HepG2 (cell line): Measurements from ENCODE around the gene TMEM258. TPM values are rescaled to one million over a fixed set of nuclear protein-coding genes. Genes with fewer than 3 reads are reported as not detected.

Source experiments
- ATAC-seq: fragments of 200-7000 bp; cut with Tn5 transposase; 3 replicates; pipeline ENCODE4 v1.9.1; 2020; ENCODE audit warnings: mild to moderate bottlenecking, moderate library complexity
- BruUV-seq: library from RNA; stranded (reverse); fragments of 400-500 nt; replicated peaks from 2 replicates; lab custom pipeline; 2021; lab: Mats Ljungman, UMichigan
- CTCF ChIA-PET: fragments of 300-600 bp; formaldehyde crosslinking; extraction: SDS; loops from one replicate; lab custom pipeline; 2021; ENCODE audit warnings: low total read pairs, inconsistent platforms, low intra/inter-chr PET ratio; lab: Yijun Ruan, JAX
- POLR2A ChIA-PET: fragments of 350-600 bp; sonication (Branson Sonifier 250); formaldehyde crosslinking; loops from one replicate; lab custom pipeline; 2020; ENCODE audit warnings: antibody characterized with exemption, inconsistent platforms; lab: Yijun Ruan, JAX
- DNase-seq: peaks from one replicate; pipeline ENCODE4 v3.0.0-alpha.2; 2015; ENCODE audit warnings: low spot score
- FAIRE-seq: peaks from 3 replicates; lab custom pipeline; 2011; peaks lifted over from hg19 to GRCh38; lab: Jason Lieb, UNC
- H2AFZ ChIP-seq: one replicate; pipeline ENCODE4 v1.6.1; 2011; ENCODE audit warnings: low read length, inconsistent platforms
- H3K27ac ChIP-seq: fragments of 300-600 bp; 3 replicates; pipeline ENCODE4 v1.8.0; 2011; ENCODE audit warnings: mixed run types, mild to moderate bottlenecking, mixed read lengths, low read length, inconsistent platforms; ENCODE audit not compliant: insufficient read depth; ENCODE audit errors: extremely low read length
- H3K27me3 ChIP-seq, 2 experiments: fragments of 200-600 bp in 1 of 2; 2 replicates in 1 of 2; 3 replicates in 1 of 2; pipeline versions ENCODE4 v1.6.0 to v1.8.0; 2011; ENCODE audit warnings: low read length in 2 of 2, mild to moderate bottlenecking in 2 of 2, moderate library complexity in 2 of 2, inconsistent platforms in 1 of 2; ENCODE audit not compliant: insufficient read depth in 2 of 2, control insufficient read depth in 1 of 2
- H3K36me3 ChIP-seq, 2 experiments: fragments of 200-600 bp in 1 of 2; replicated peaks in 1 of 2; 2 replicates in 1 of 2; 3 replicates in 1 of 2; pipeline versions ENCODE4 v1.5.1 to v1.8.0; 2011; ENCODE audit warnings: low read length in 2 of 2, inconsistent platforms in 1 of 2; ENCODE audit not compliant: insufficient read depth in 2 of 2, control insufficient read depth in 1 of 2
- H3K4me1 ChIP-seq: 2 replicates; pipeline ENCODE4 v1.5.1; 2012; ENCODE audit warnings: low read length, inconsistent platforms; ENCODE audit not compliant: insufficient read depth
- H3K4me2 ChIP-seq: 2 replicates; pipeline ENCODE4 v1.6.0; 2011; ENCODE audit warnings: low read depth, low read length, inconsistent platforms
- H3K4me3 ChIP-seq, 3 experiments: fragments of 200-600 bp in 1 of 3; sonication (generic), shearing (Covaris generic) in 1 of 3; replicated peaks in 1 of 3; 2 replicates each; pipeline ENCODE4 v1.5.1; 2011 to 2016; ENCODE audit warnings: low read length in 3 of 3, inconsistent platforms in 2 of 3, low read depth in 2 of 3, mild to moderate bottlenecking in 2 of 3, control low read depth in 1 of 3, mixed read lengths in 1 of 3; ENCODE audit not compliant: insufficient read depth in 1 of 3
- H3K79me2 ChIP-seq: one replicate; pipeline ENCODE4 v1.6.1; 2011; ENCODE audit warnings: low read length, inconsistent platforms; ENCODE audit not compliant: insufficient read depth
- H3K9ac ChIP-seq: 2 replicates; pipeline ENCODE4 v1.6.0; 2011; ENCODE audit warnings: mild to moderate bottlenecking, low read depth, low read length, inconsistent platforms; ENCODE audit not compliant: insufficient read depth
- H3K9me3 ChIP-seq: 2 replicates; pipeline ENCODE4 v1.5.1; 2012; ENCODE audit warnings: mild to moderate bottlenecking, low read length
- H4K20me1 ChIP-seq: 2 replicates; pipeline ENCODE4 v1.6.0; 2011; ENCODE audit warnings: inconsistent platforms, mild to moderate bottlenecking, low read length, moderate library complexity; ENCODE audit not compliant: insufficient read depth
- AKAP8 ChIP-seq: sonication (generic); formaldehyde crosslinking; IDR thresholded peaks from 2 replicates; pipeline ENCODE4 v1.5.1; 2020; ENCODE audit warnings: mild to moderate bottlenecking, missing genetic modification reagents
- CHD4 ChIP-seq: fragments of 200-600 bp; sonication (generic); IDR thresholded peaks from 2 replicates; pipeline ENCODE4 v1.7.0; 2017; ENCODE audit warnings: mild to moderate bottlenecking, low read length, borderline replicate concordance
- FOXC1 ChIP-seq: sonication (generic); formaldehyde crosslinking; IDR thresholded peaks from 2 replicates; pipeline ENCODE4 v1.8.0; 2022; ENCODE audit warnings: mild to moderate bottlenecking, missing genetic modification reagents, borderline replicate concordance
- HNF1B ChIP-seq: sonication (generic); formaldehyde crosslinking; IDR thresholded peaks from 2 replicates; pipeline ENCODE4 v1.5.1; 2020; ENCODE audit warnings: mild to moderate bottlenecking, moderate library complexity, missing genetic modification reagents
- KLF16 ChIP-seq, 2 experiments: sonication (generic) in 1 of 2; formaldehyde crosslinking in 1 of 2; IDR thresholded peaks; 2 replicates each; pipeline versions ENCODE4 v1.6.1 to v1.8.0; 2016 to 2023; ENCODE audit warnings: missing genetic modification reagents in 2 of 2, missing compliant biosample characterization in 1 of 2
- ZBTB20 ChIP-seq: sonication (generic); formaldehyde crosslinking; IDR thresholded peaks from 2 replicates; pipeline ENCODE4 v1.8.1; 2023; ENCODE audit warnings: missing genetic modification reagents, low read depth, mild to moderate bottlenecking, borderline replicate concordance
- ZKSCAN1 ChIP-seq: fragments of 150-350 bp; IDR thresholded peaks from 2 replicates; pipeline ENCODE4 v1.6.1; 2014; ENCODE audit warnings: low read length
- ZNF160 ChIP-seq: sonication (generic); formaldehyde crosslinking; IDR thresholded peaks from 2 replicates; pipeline ENCODE4 v1.8.0; 2022; ENCODE audit warnings: mild to moderate bottlenecking, inconsistent platforms, missing genetic modification reagents
- ZNF256 ChIP-seq: sonication (generic); formaldehyde crosslinking; conservative IDR thresholded peaks from 2 replicates; pipeline ENCODE4 v1.4.0; 2020; ENCODE audit warnings: missing genetic modification reagents
- ZNF282 ChIP-seq: fragments of 450-650 bp; IDR thresholded peaks from 2 replicates; pipeline ENCODE4 v1.6.1; 2018; ENCODE audit not compliant: partially characterized antibody
- ZNF430 ChIP-seq: sonication (generic); formaldehyde crosslinking; IDR thresholded peaks from 2 replicates; pipeline ENCODE4 v1.9.0; 2021; ENCODE audit warnings: mild to moderate bottlenecking, missing genetic modification reagents
- ZNF44 ChIP-seq: sonication (generic); formaldehyde crosslinking; IDR thresholded peaks from 2 replicates; pipeline ENCODE4 v1.5.1; 2020; ENCODE audit warnings: mild to moderate bottlenecking, missing genetic modification reagents
- ZNF484 ChIP-seq: sonication (generic); formaldehyde crosslinking; IDR thresholded peaks from 2 replicates; pipeline ENCODE4 v1.5.1; 2020; ENCODE audit warnings: mild to moderate bottlenecking, low read depth, missing genetic modification reagents, borderline replicate concordance
- ZNF605 ChIP-seq: sonication (generic); formaldehyde crosslinking; IDR thresholded peaks from 2 replicates; pipeline ENCODE4 v1.8.0; 2022; ENCODE audit warnings: mild to moderate bottlenecking, missing genetic modification reagents
- ZNF746 ChIP-seq: sonication (generic); formaldehyde crosslinking; IDR thresholded peaks from 2 replicates; pipeline ENCODE4 v1.8.0; 2022; ENCODE audit warnings: mild to moderate bottlenecking, missing genetic modification reagents
- ZNF878 ChIP-seq: sonication (generic); formaldehyde crosslinking; IDR thresholded peaks from 2 replicates; pipeline ENCODE4 v1.8.1; 2023; ENCODE audit warnings: mild to moderate bottlenecking, missing genetic modification reagents, moderate library complexity
- WGBS: methylation state at CpG from one replicate; pipeline ENCODE4 v1.1.6; 2017; ENCODE audit warnings: low lambda C conversion rate; 5-methylcytosine and 5-hydroxymethylcytosine counted together
- in situ Hi-C: cut with HindIII; loops from 2 replicates; pipeline ENCODE4 v1.10.0; 2017; ENCODE audit warnings: low pct_unique_long_range_greater_than_20kb; ENCODE audit not compliant: extremely low pct_ligation_motif_present
- intact Hi-C: fragments of 100-400 bp; cut with micrococcal nuclease; formaldehyde crosslinking; loops from one replicate; pipeline ENCODE4 v1.10.0; 2022; ENCODE audit not compliant: unreplicated experiment
- polyA plus RNA-seq, 8 experiments: library from polyadenylated mRNA; depleted of rRNA in 3 of 8; stranded (reverse) in 7 of 8; unstranded in 1 of 8; fragments of >200 nt; fragmentation: Illumina TruSeq in 4 of 8; extraction: Trizol in 4 of 8; gene quantifications; 2 replicates each; pipeline versions ENCODE4 v1.2.1 to v1.2.3, GENCODE V29; 2011 to 2016; ENCODE audit warnings: low read depth in 4 of 8, missing spikeins in 1 of 8, mixed read lengths in 1 of 8; ENCODE audit not compliant: insufficient read depth in 1 of 8
- total RNA-seq, 5 experiments: library from RNA; depleted of rRNA; stranded (reverse); fragments of >200 nt; fragmentation: Illumina TruSeq; extraction: Trizol; gene quantifications; 2 replicates each; pipeline ENCODE4 v1.2.3, GENCODE V29; 2016; ENCODE audit warnings: low read depth in 1 of 5
- TF ChIP-seq, protein P1 (sequence below): IDR thresholded peaks from 2 replicates; pipeline ENCODE4 v1.6.1; 2016; ENCODE audit warnings: missing biosample characterization, missing genetic modification reagents, low read depth
- TF ChIP-seq, protein P2 (sequence below): sonication (generic); formaldehyde crosslinking; IDR thresholded peaks from 2 replicates; pipeline ENCODE4 v1.5.0; 2020; ENCODE audit warnings: missing genetic modification reagents

The TMEM258 gene
- total and polyA plus RNA-seq, 2 of the 13 experiments (the other 11 are each of a cell fraction or from before 2014, with no cell fraction given) = 175 to 424 TPM

GRCh38 chr11:61757213-61757862 lies 35.1 kb downstream of the TMEM258 start (continued):
- TF ChIP-seq ZNF484 (CRISPR knock-in tag) (no peak), AKAP8 (CRISPR knock-in tag) (no peak), ZNF44 (CRISPR knock-in tag) (no peak), ZNF605 (no peak), CHD4 (no peak; the same call in 1 of the 2 replicates), KLF16 (CRISPR knock-in tag; IDR thresholded peaks at IDR 0.05) (no peak), ZNF282 (no peak), ZNF256 (no peak)
- TF ChIP-seq, protein P1, sequence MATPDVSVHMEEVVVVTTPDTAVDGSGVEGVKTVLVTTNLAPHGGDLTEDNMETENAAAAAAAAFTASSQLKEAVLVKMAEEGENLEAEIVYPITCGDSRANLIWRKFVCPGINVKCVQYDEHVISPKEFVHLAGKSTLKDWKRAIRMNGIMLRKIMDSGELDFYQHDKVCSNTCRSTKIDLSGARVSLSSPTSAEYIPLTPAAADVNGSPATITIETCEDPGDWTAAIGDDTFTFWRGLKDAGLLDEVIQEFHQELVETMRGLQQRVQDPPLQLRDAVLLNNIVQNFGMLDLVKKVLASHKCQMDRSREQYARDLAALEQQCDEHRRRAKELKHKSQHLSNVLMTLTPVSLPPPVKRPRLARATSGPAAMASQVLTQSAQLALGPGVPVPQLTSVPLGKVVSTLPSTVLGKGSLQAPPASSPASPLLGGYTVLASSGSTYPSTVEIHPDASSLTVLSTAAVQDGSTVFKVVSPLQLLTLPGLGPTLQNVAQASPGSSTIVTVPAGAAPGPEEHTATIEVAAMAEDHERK (CRISPR knock-in tag) = no peak

DNA sequence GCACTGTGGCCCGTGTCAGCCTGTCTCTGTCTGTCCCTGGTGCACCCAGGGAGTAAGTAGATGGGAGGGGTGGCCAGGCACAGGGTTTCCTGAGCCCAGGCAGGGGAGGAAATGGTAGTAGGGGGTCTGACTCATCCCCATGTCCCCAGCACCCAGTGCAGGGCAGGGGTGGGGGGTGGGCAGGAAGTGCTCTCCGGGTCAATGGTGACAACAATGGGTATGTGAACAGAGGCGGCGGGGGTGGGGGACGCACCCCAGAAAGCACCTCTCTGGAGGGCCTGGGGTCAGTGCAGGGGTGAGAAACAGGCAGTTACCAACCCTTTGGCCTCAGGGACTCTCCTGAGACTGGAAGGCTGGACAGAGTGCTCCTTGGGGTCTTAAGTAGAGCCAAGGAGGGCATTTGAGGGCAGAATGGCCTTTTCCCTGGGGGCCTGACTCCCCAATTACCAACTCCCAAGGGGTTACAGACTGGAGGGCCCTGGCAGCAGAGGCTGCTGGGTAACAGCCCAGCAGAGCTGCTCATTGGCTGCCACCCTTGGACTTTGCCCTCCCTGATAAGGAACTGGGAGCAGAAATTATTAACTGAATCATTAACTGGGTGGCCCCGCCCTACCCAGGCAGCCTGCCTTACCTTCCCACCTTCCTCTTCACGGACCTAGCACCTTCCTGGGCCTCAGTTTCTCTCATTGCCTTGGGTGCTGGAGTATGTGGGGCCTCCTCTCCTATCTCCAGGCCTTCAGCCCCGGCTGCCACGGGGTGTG lies 35.8 kb downstream of the TMEM258 start:
- Histone ChIP-seq H3K4me2 (peak overlapping the region; percentile 93), H3K4me1 (peaks cover 71% of the 10 kb centered on the region), H3K27ac (peak overlapping the region; percentile 100), H4K20me1 (0 out of 2 replicates have a peak, but pooled peaks cover 2% of the 10 kb centered on the region), H2AFZ (no peak overlapping the region), H3K79me2 (peaks cover 67% of the 10 kb centered on the region), H3K9ac (peak overlapping the region; percentile 89), H3K4me3 (peak overlapping the region; percentile 32 to 69 (median 66)), H3K9me3 (no peaks in the 10 kb centered on the region), H3K36me3 (no peaks in the 10 kb centered on the region), H3K27me3 (no peaks in the 10 kb centered on the region)
- BruUV-seq = TSS peak; percentile 93
- WGBS = 10% methylated on average over 5 of the region's 9 CpGs
- in situ Hi-C loops = no loop called here
- intact Hi-C loops = no loop called here
- ATAC-seq = peak; percentile 84
- DNase-seq = peak; percentile 94
- ChIA-PET CTCF (interaction anchor here (0.9 to 1.2 kb wide), 2 partner anchors 13 to 20 kb away, joined by 3 to 4 read pairs; no protein-coding TSS in a partner anchor), POLR2A (interaction anchor here (0.6 to 4.6 kb wide), 15 partner anchors 9 to 218 kb away, joined by 3 to 92 read pairs (median 5); partner anchors contain the start of genes FEN1 and TMEM258)
- FAIRE-seq = peak; percentile 93
- TF ChIP-seq ZNF878 = peak; percentile 75; the same call in 1 of the 2 replicates
- 0 out of 2 replicates have a peak, but pooled peaks have one; percentile 50 for TF ChIP-seq ZNF160 (CRISPR knock-in tag)
- peak; percentile 74; the same call in 1 of the 2 replicates for TF ChIP-seq FOXC1 (CRISPR knock-in tag)
- peak; percentile 40; the same call in 1 of the 2 replicates for TF ChIP-seq ZNF430 (CRISPR knock-in tag)
- TF ChIP-seq, protein P2, sequence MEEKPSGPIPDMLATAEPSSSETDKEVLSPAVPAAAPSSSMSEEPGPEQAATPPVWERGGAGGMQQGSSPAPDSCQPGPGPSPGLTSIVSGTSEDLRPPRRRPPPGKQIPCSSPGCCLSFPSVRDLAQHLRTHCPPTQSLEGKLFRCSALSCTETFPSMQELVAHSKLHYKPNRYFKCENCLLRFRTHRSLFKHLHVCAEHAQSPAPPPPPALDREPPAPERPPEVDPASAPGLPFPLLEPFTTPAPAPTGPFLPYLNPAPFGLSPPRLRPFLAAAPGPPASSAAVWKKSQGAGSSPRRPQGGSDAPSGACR = peak; percentile 61; the same call in 1 of the 2 replicates
- TF ChIP-seq HNF1B = peak; percentile 96
- TF ChIP-seq ZNF746 (CRISPR knock-in tag) = peak; percentile 81; the same call in 1 of the 2 replicates
- no peak for TF ChIP-seq ZBTB20 (CRISPR knock-in tag)
- TF ChIP-seq ZKSCAN1 = no peak
